IMR-90 (cell line): ENCODE results near the gene CCHCR1. TPM values are rescaled to one million over a fixed set of nuclear protein-coding genes. Genes with fewer than 3 reads are reported as not detected.

Experiments
- ATAC-seq: fragments of 200-7000 bp; cut with Tn5 transposase; 2 replicates; pipeline ENCODE4 v1.9.1; 2020; ENCODE audit warnings: low read depth, mild to moderate bottlenecking, moderate library complexity
- BruUV-seq: library from RNA; stranded (reverse); fragments of 400-500 nt; replicated peaks from 2 replicates; lab custom pipeline; 2021; lab: Mats Ljungman, UMichigan
- CTCF ChIA-PET: fragments of 300-600 bp; formaldehyde crosslinking; extraction: SDS; loops from one replicate; lab custom pipeline; 2021; ENCODE audit warnings: antibody characterized with exemption; lab: Yijun Ruan, JAX
- POLR2A ChIA-PET: fragments of 300-600 bp; sonication (Branson Sonifier 250); formaldehyde crosslinking; loops from one replicate; lab custom pipeline; 2022; ENCODE audit warnings: antibody characterized with exemption; ENCODE audit not compliant: unreplicated experiment; lab: Charles Lee
- DNase-seq: peaks from one replicate; pipeline ENCODE4 v3.0.0; 2013
- H2AFZ ChIP-seq: replicated peaks from 2 replicates; pipeline ENCODE3; 2013; ENCODE audit warnings: low read length, mild to moderate bottlenecking; ENCODE audit not compliant: poor library complexity
- H2AK5ac ChIP-seq: 2 replicates; pipeline ENCODE4 v1.6.1; 2013; ENCODE audit warnings: low read depth, low read length, inconsistent platforms
- H2AK9ac ChIP-seq: replicated peaks from 2 replicates; pipeline ENCODE3; 2013; ENCODE audit warnings: mild to moderate bottlenecking, low read depth, low read length, moderate library complexity; ENCODE audit not compliant: poor library complexity
- H2BK120ac ChIP-seq: 2 replicates; pipeline ENCODE4 v1.6.1; 2013; ENCODE audit warnings: low read depth, low read length, inconsistent platforms
- H2BK15ac ChIP-seq: 3 replicates; pipeline ENCODE4 v1.6.1; 2013; ENCODE audit warnings: low read depth, low read length, inconsistent platforms
- H2BK20ac ChIP-seq: 2 replicates; pipeline ENCODE4 v1.6.1; 2013; ENCODE audit warnings: low read depth, mild to moderate bottlenecking, inconsistent platforms, low read length, moderate library complexity
- H2BK5ac ChIP-seq: 2 replicates; pipeline ENCODE4 v1.6.1; 2013; ENCODE audit warnings: mild to moderate bottlenecking, low read depth, low read length, inconsistent platforms; ENCODE audit not compliant: poor library complexity, severe bottlenecking
- H3K14ac ChIP-seq: replicated peaks from 2 replicates; pipeline ENCODE4 v1.6.1; 2013; ENCODE audit warnings: low read depth, low read length, inconsistent platforms
- H3K18ac ChIP-seq: 2 replicates; pipeline ENCODE4 v1.6.1; 2013; ENCODE audit warnings: low read depth, low read length, control low read depth
- H3K23ac ChIP-seq: 2 replicates; pipeline ENCODE4 v1.6.1; 2013; ENCODE audit warnings: low read depth, low read length, inconsistent platforms
- H3K27ac ChIP-seq: 2 replicates; pipeline ENCODE4 v1.5.1; 2013; ENCODE audit warnings: mild to moderate bottlenecking, control low read depth, low read length; ENCODE audit not compliant: insufficient read depth
- H3K27me3 ChIP-seq: 2 replicates; pipeline ENCODE4 v1.6.1; 2013; ENCODE audit warnings: low read length; ENCODE audit not compliant: control insufficient read depth, insufficient read depth
- H3K36me3 ChIP-seq: 2 replicates; pipeline ENCODE4 v1.6.1; 2013; ENCODE audit warnings: low read length, mixed read lengths; ENCODE audit not compliant: control insufficient read depth, insufficient read depth
- H3K4ac ChIP-seq: 2 replicates; pipeline ENCODE4 v1.6.1; 2013; ENCODE audit warnings: low read depth, low read length, inconsistent platforms
- H3K4me1 ChIP-seq: 2 replicates; pipeline ENCODE4 v1.6.1; 2013; ENCODE audit warnings: low read length, mixed read lengths; ENCODE audit not compliant: control insufficient read depth, insufficient read depth
- H3K4me2 ChIP-seq: 2 replicates; pipeline ENCODE4 v1.6.1; 2013; ENCODE audit warnings: low read depth, mild to moderate bottlenecking, control low read depth, low read length, moderate library complexity
- H3K4me3 ChIP-seq: 2 replicates; pipeline ENCODE4 v1.5.1; 2013; ENCODE audit warnings: low read depth, mild to moderate bottlenecking, control low read depth, low read length, moderate library complexity; ENCODE audit not compliant: insufficient read depth
- H3K56ac ChIP-seq: 2 replicates; pipeline ENCODE4 v1.6.1; 2013; ENCODE audit warnings: low read length, inconsistent platforms; ENCODE audit not compliant: insufficient read depth; ENCODE audit errors: extremely low read depth
- H3K79me1 ChIP-seq, 2 experiments: 2 replicates each; pipeline ENCODE4 v1.6.1; 2013; ENCODE audit warnings: low read length in 2 of 2, inconsistent platforms in 1 of 2, low read depth in 1 of 2
- H3K9ac ChIP-seq: 2 replicates; pipeline ENCODE4 v1.6.1; 2013; ENCODE audit warnings: low read depth, low read length, control low read depth
- H3K9me1 ChIP-seq: 2 replicates; pipeline ENCODE4 v1.6.1; 2013; ENCODE audit warnings: low read length, inconsistent platforms; ENCODE audit not compliant: insufficient read depth
- H3K9me3 ChIP-seq: 2 replicates; pipeline ENCODE4 v1.6.1; 2013; ENCODE audit warnings: low read length; ENCODE audit not compliant: control insufficient read depth, insufficient read depth
- H4K20me1 ChIP-seq: 2 replicates; pipeline ENCODE4 v1.6.1; 2013; ENCODE audit warnings: low read length, inconsistent platforms; ENCODE audit not compliant: insufficient read depth
- H4K5ac ChIP-seq: 2 replicates; pipeline ENCODE4 v1.6.1; 2013; ENCODE audit warnings: mild to moderate bottlenecking, low read depth, low read length, control low read depth
- H4K8ac ChIP-seq, 2 experiments: 2 replicates each; pipeline ENCODE4 v1.6.1; 2013; ENCODE audit warnings: low read depth in 2 of 2, low read length in 2 of 2, control low read depth in 1 of 2, inconsistent platforms in 1 of 2
- H4K91ac ChIP-seq: 2 replicates; pipeline ENCODE4 v1.6.1; 2013; ENCODE audit warnings: low read depth, low read length, inconsistent platforms; ENCODE audit not compliant: insufficient read depth
- MAZ ChIP-seq: IDR thresholded peaks from 2 replicates; pipeline ENCODE4 v1.6.1; 2012; ENCODE audit warnings: low read depth, mild to moderate bottlenecking, low read length, improper control_type of control experiment, moderate library complexity, borderline replicate concordance
- RAD21 ChIP-seq: IDR thresholded peaks from 2 replicates; pipeline ENCODE4 v1.6.1; 2012; ENCODE audit warnings: low read length, improper control_type of control experiment
- RCOR1 ChIP-seq: IDR thresholded peaks from 2 replicates; pipeline ENCODE4 v1.6.1; 2012; ENCODE audit warnings: mild to moderate bottlenecking, low read length, improper control_type of control experiment; ENCODE audit not compliant: insufficient replicate concordance
- SMC3 ChIP-seq: fragments of 150-350 bp; IDR thresholded peaks from 2 replicates; pipeline ENCODE4 v1.6.1; 2016; ENCODE audit warnings: low read depth, mild to moderate bottlenecking, antibody characterized with exemption, low read length, moderate library complexity
- USF2 ChIP-seq: fragments of 150-350 bp; IDR thresholded peaks from 2 replicates; pipeline ENCODE4 v1.6.1; 2017; ENCODE audit warnings: mild to moderate bottlenecking, antibody characterized with exemption, low read length, low read depth
- WGBS, 2 experiments: methylation state at CpG; one replicate each; pipeline versions ENCODE4 v1.1.5 to v1.1.7; 2013; ENCODE audit warnings: missing lambda C conversion rate in 2 of 2; ENCODE audit not compliant: insufficient read length in 1 of 2; ENCODE audit errors: extremely low coverage in 2 of 2; 5-methylcytosine and 5-hydroxymethylcytosine counted together
- dilution Hi-C: fragments of 300-500 bp; cut with HindIII; formaldehyde crosslinking; loops from one replicate; pipeline ENCODE4 v1.14.3; 2018; ENCODE audit warnings: low sequenced_read_pairs; ENCODE audit not compliant: unreplicated experiment
- in situ Hi-C: fragments of 300-500 bp; cut with MboI; formaldehyde crosslinking; loops from 3 replicates; pipeline ENCODE4 v1.14.3; 2019; ENCODE audit warnings: low sequenced_read_pairs, inconsistent platforms, mixed read lengths
- intact Hi-C: fragments of 100-400 bp; cut with micrococcal nuclease; formaldehyde crosslinking; loops from 2 replicates; pipeline ENCODE4 v1.10.0; 2022
- microRNA-seq, 2 experiments: library from miRNA; stranded (forward) in 1 of 2; unstranded in 1 of 2; fragments of 10-50 nt in 1 of 2; fragments of <30 nt in 1 of 2; gene quantifications in 1 of 2; microRNA quantifications in 1 of 2; one replicate each; pipeline versions ENCODE3 to v1.1.0; 2013 to 2020; ENCODE audit not compliant: insufficient read depth in 1 of 2, insufficient read length in 1 of 2, unreplicated experiment in 1 of 2
- polyA plus RNA-seq, 3 experiments: library from polyadenylated mRNA; depleted of rRNA; stranded (reverse); fragments of >200 nt; gene quantifications; 2 replicates each; pipeline ENCODE4 v1.2.3, GENCODE V29; 2012; ENCODE audit warnings: low replicate concordance in 1 of 3
- small RNA-seq, 5 experiments: library from RNA; depleted of rRNA; stranded (forward); fragments of <200 nt; gene quantifications; one replicate each; pipeline ENCODE3, GENCODE V24; 2012
- total RNA-seq: library from RNA; depleted of rRNA; stranded (reverse); fragments of >200 nt; gene quantifications from 2 replicates; pipeline ENCODE4 v1.2.3, GENCODE V29; 2012; rRNA removed

Gene CCHCR1
- total and polyA plus RNA-seq, 2 of the 4 experiments (the other 2 are of a cell fraction): 13.1 to 22.0 TPM

GRCh38 chr6:31092769-31093505 lies 64.7 kb downstream of the CCHCR1 start:
- ChIA-PET CTCF (no interaction called here), POLR2A (no interaction called here)
- H2BK20ac ChIP-seq: no peak overlapping the region
- H2AK5ac ChIP-seq: no peak overlapping the region
- no peaks in the 10 kb centered on the region for H3K79me1 ChIP-seq
- dilution Hi-C loops (no loop called here), in situ Hi-C loops (loop anchor here (25.0 kb wide), 1 partner anchor 606 kb away; the partner anchor contains the start of gene HLA-E), intact Hi-C loops (no loop called here)
- no peak overlapping the region for H3K4ac ChIP-seq
- no peaks in the 10 kb centered on the region for H3K36me3 ChIP-seq
- DNase-seq (no peak), ATAC-seq (no peak)
- 98% methylated on average over 6 of the region's 12 CpGs; no CpG with 5 or more reads in 1 of the 2 experiments for WGBS, 2 experiments
- H2BK5ac ChIP-seq: no peak overlapping the region
- no peak overlapping the region for H2AFZ ChIP-seq
- H3K9me3 ChIP-seq: no peaks in the 10 kb centered on the region
- H3K4me3 ChIP-seq: no peak overlapping the region
- no peak overlapping the region for H4K8ac ChIP-seq
- no peak overlapping the region for H3K14ac ChIP-seq
- no peak overlapping the region for H2AK9ac ChIP-seq
- H3K9me1 ChIP-seq: no peaks in the 10 kb centered on the region
- no TSS peak for BruUV-seq
- no peak overlapping the region for H3K18ac ChIP-seq
- H3K56ac ChIP-seq: no peak overlapping the region
- H4K20me1 ChIP-seq: no peaks in the 10 kb centered on the region
- H3K4me1 ChIP-seq: no peaks in the 10 kb centered on the region
- no peak overlapping the region for H4K91ac ChIP-seq
- no peak overlapping the region for H2BK15ac ChIP-seq
- no peak overlapping the region for H3K4me2 ChIP-seq
- no peak overlapping the region for H4K5ac ChIP-seq
- no peak overlapping the region for H3K23ac ChIP-seq
- no peak overlapping the region for H3K27ac ChIP-seq
- no peak overlapping the region for H3K9ac ChIP-seq
- TF ChIP-seq RCOR1 (no peak), RAD21 (no peak), MAZ (no peak), SMC3 (no peak), USF2 (no peak)
- H2BK120ac ChIP-seq: no peak overlapping the region
- H3K27me3 ChIP-seq: peaks cover 4% of the 10 kb centered on the region

Small RNA genes within 50 kb of the gene (microRNA-seq; reads per million reads assigned to microRNA genes)
- gene POLR2LP1 (ENCODE audit: insufficient read depth, insufficient read length): not detected

Small RNA genes within 50 kb of the gene (small RNA-seq; reads per million reads assigned to genes)
- gene POLR2LP1: 0 reads per million in 5 experiments

Other genes starting within 250 kb of the CCHCR1 start
- 6.9 and 13.4 TPM in 2 replicates for gene GTF2H4, start 249.6 kb downstream of the CCHCR1 start, total RNA-seq
- 29.5 and 30.8 TPM in 2 replicates for gene GTF2H4, start 249.6 kb downstream of the CCHCR1 start, polyA plus RNA-seq (2012; rRNA removed)
- 6.9 and 7.2 TPM in 2 replicates for gene VARS2, start 243.6 kb downstream of the CCHCR1 start, total RNA-seq
- gene VARS2, start 243.6 kb downstream of the CCHCR1 start, polyA plus RNA-seq (2012; rRNA removed): 13.3 and 14.0 TPM in 2 replicates
- not detected in 2 replicates for gene SFTA2, start 225.6 kb downstream of the CCHCR1 start, total RNA-seq
- gene SFTA2, start 225.6 kb downstream of the CCHCR1 start, polyA plus RNA-seq (2012; rRNA removed): not detected in 2 replicates
- gene MUCL3, start 216.8 kb downstream of the CCHCR1 start, total RNA-seq: not detected in 2 replicates
- not detected in 2 replicates for gene MUCL3, start 216.8 kb downstream of the CCHCR1 start, polyA plus RNA-seq (2012; rRNA removed)
- gene MUC21, start 174.1 kb downstream of the CCHCR1 start, total RNA-seq: not detected in 2 replicates
- not detected in 2 replicates for gene MUC21, start 174.1 kb downstream of the CCHCR1 start, polyA plus RNA-seq (2012; rRNA removed)
- not detected in 2 replicates for gene MUC22, start 147.3 kb downstream of the CCHCR1 start, total RNA-seq
- 0.02 TPM in 1 of 2 replicates, not detected in the other for gene MUC22, start 147.3 kb downstream of the CCHCR1 start, polyA plus RNA-seq (2012; rRNA removed)
- gene C6orf15, start 45.2 kb downstream of the CCHCR1 start, total RNA-seq: not detected in 2 replicates
- gene C6orf15, start 45.2 kb downstream of the CCHCR1 start, polyA plus RNA-seq (2012; rRNA removed): not detected in 2 replicates
- 0.28 and 0.36 TPM in 2 replicates for gene PSORS1C1, start 43.0 kb downstream of the CCHCR1 start, total RNA-seq
- gene PSORS1C1, start 43.0 kb downstream of the CCHCR1 start, polyA plus RNA-seq (2012; rRNA removed): 1.1 and 2.1 TPM in 2 replicates
- not detected in 2 replicates for gene CDSN, start 37.4 kb downstream of the CCHCR1 start, total RNA-seq
- gene CDSN, start 37.4 kb downstream of the CCHCR1 start, polyA plus RNA-seq (2012; rRNA removed): not detected in 2 replicates
- gene PSORS1C2, start 18.7 kb downstream of the CCHCR1 start, total RNA-seq: not detected in 2 replicates
- gene PSORS1C2, start 18.7 kb downstream of the CCHCR1 start, polyA plus RNA-seq (2012; rRNA removed): not detected in 2 replicates
- gene TCF19, start 787 bp upstream of the CCHCR1 start, total RNA-seq: 14.2 and 14.4 TPM in 2 replicates
- gene TCF19, start 787 bp upstream of the CCHCR1 start, polyA plus RNA-seq (2012; rRNA removed): 13.1 and 15.1 TPM in 2 replicates
- gene POU5F1, start 12.9 kb upstream of the CCHCR1 start, total RNA-seq: not detected in 2 replicates
- gene POU5F1, start 12.9 kb upstream of the CCHCR1 start, polyA plus RNA-seq (2012; rRNA removed): not detected in 2 replicates
- 8.8 and 10.6 TPM in 2 replicates for gene HLA-C, start 114.3 kb upstream of the CCHCR1 start, total RNA-seq
- 87.3 and 104 TPM in 2 replicates for gene HLA-C, start 114.3 kb upstream of the CCHCR1 start, polyA plus RNA-seq (2012; rRNA removed)
- gene HLA-B, start 199.4 kb upstream of the CCHCR1 start, total RNA-seq: 41.7 and 44.1 TPM in 2 replicates
- gene HLA-B, start 199.4 kb upstream of the CCHCR1 start, polyA plus RNA-seq (2012; rRNA removed): 259 and 309 TPM in 2 replicates
- gene MICA, start 245.8 kb upstream of the CCHCR1 start, total RNA-seq: 52.2 and 55.9 TPM in 2 replicates
- gene MICA, start 245.8 kb upstream of the CCHCR1 start, polyA plus RNA-seq (2012; rRNA removed): 67.7 and 72.8 TPM in 2 replicates